Body of pancreas (tissue), 4 donors: ENCODE results near the gene FHOD3.

ENCODE experiments used
- POLR2A ChIP-seq, 3 donors: fragments of 450-650 bp; IDR thresholded peaks; one replicate each; pipeline ENCODE4 v1.6.1; 2016; ENCODE audit warnings: antibody characterized with exemption in 3 of 3, mild to moderate bottlenecking in 2 of 3
- TF ChIP-seq, protein P1 (sequence below), 7 experiments: fragments of 450-650 bp in 4 of 7; fragments of 200-600 bp in 3 of 7; sonication (generic) in 3 of 7; IDR thresholded peaks; one replicate each; pipeline ENCODE4 v1.5.1; 2016 to 2019; ENCODE audit warnings: antibody characterized with exemption in 7 of 7

DNA sequence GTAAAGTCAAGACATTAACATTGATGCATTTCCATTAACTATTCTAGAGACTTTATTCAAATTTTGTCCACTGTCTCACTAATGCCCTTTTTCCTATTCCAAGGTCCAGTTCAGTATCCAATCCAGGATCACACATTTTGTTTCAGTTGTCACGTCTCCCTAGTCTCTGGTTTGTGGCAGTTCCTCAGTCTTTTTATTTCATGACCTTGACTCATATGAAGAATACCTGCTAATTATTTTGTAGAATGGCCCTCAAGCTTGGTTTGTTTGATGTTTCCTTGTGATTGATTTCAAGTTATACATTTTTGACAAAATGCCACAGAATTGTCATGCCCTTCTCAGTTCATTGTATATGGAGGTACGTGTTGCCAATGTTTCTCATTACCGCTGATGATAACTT, 145.2 kb downstream of the FHOD3 start:
- TF ChIP-seq, protein P1, sequence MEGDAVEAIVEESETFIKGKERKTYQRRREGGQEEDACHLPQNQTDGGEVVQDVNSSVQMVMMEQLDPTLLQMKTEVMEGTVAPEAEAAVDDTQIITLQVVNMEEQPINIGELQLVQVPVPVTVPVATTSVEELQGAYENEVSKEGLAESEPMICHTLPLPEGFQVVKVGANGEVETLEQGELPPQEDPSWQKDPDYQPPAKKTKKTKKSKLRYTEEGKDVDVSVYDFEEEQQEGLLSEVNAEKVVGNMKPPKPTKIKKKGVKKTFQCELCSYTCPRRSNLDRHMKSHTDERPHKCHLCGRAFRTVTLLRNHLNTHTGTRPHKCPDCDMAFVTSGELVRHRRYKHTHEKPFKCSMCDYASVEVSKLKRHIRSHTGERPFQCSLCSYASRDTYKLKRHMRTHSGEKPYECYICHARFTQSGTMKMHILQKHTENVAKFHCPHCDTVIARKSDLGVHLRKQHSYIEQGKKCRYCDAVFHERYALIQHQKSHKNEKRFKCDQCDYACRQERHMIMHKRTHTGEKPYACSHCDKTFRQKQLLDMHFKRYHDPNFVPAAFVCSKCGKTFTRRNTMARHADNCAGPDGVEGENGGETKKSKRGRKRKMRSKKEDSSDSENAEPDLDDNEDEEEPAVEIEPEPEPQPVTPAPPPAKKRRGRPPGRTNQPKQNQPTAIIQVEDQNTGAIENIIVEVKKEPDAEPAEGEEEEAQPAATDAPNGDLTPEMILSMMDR (IDR thresholded peaks at IDR 0.05) = no peak
- TF ChIP-seq POLR2A (IDR thresholded peaks at IDR 0.05) = no peak
